Liver (tissue), 9 donors: ENCODE data around the gene OCSTAMP. TPM values are rescaled to one million over a fixed set of nuclear protein-coding genes. Genes with fewer than 3 reads are reported as not detected.

ENCODE experiments used
- DNase-seq: peaks from one replicate; pipeline ENCODE4 v3.0.0-alpha.2; 2017; ENCODE audit warnings: low spot score
- H3K27ac ChIP-seq, 2 donors: one replicate each; pipeline ENCODE4 v1.7.0; 2013; ENCODE audit warnings: inconsistent platforms in 2 of 2, low read length in 2 of 2, control low read depth in 1 of 2, low read depth in 1 of 2, mild to moderate bottlenecking in 1 of 2
- H3K27me3 ChIP-seq, 4 donors: one replicate each; pipeline versions ENCODE4 v1.6.1 to v1.7.0; 2013; ENCODE audit warnings: low read length in 3 of 4, inconsistent platforms in 1 of 4, mild to moderate bottlenecking in 1 of 4, moderate library complexity in 1 of 4; ENCODE audit not compliant: control insufficient read depth in 4 of 4, insufficient read depth in 4 of 4
- H3K36me3 ChIP-seq, 4 donors: one replicate each; pipeline versions ENCODE4 v1.6.1 to v1.7.0; 2013; ENCODE audit warnings: low read length in 3 of 4, mild to moderate bottlenecking in 3 of 4, low read depth in 1 of 4, moderate library complexity in 1 of 4; ENCODE audit not compliant: control insufficient read depth in 4 of 4, insufficient read depth in 3 of 4
- H3K4me1 ChIP-seq, 4 donors: one replicate each; pipeline versions ENCODE4 v1.6.1 to v1.7.0; 2013; ENCODE audit warnings: low read length in 3 of 4, mild to moderate bottlenecking in 3 of 4, moderate library complexity in 1 of 4; ENCODE audit not compliant: control insufficient read depth in 4 of 4, insufficient read depth in 4 of 4
- H3K4me3 ChIP-seq, 3 donors: one replicate each; pipeline versions ENCODE4 v1.6.1 to v1.7.0; 2013; ENCODE audit warnings: low read length in 3 of 3, control low read depth in 1 of 3, low read depth in 1 of 3, mild to moderate bottlenecking in 1 of 3
- H3K9ac ChIP-seq, 2 donors: one replicate each; pipeline ENCODE4 v1.7.0; 2013; ENCODE audit warnings: low read length in 2 of 2, mild to moderate bottlenecking in 2 of 2, moderate library complexity in 2 of 2, control low read depth in 1 of 2, low read depth in 1 of 2
- H3K9me3 ChIP-seq, 4 donors: one replicate each; pipeline versions ENCODE4 v1.6.1 to v1.7.0; 2013; ENCODE audit warnings: low read length in 3 of 4; ENCODE audit not compliant: control insufficient read depth in 4 of 4
- FOXA1 ChIP-seq: IDR thresholded peaks from 2 replicates; pipeline ENCODE4 v1.6.1; 2016; ENCODE audit warnings: antibody characterized with exemption
- FOXA2 ChIP-seq: IDR thresholded peaks from 2 replicates; pipeline ENCODE4 v1.6.1; 2016; ENCODE audit warnings: antibody characterized with exemption
- HNF4A ChIP-seq, 2 donors: conservative IDR thresholded peaks; 2 replicates each; pipeline ENCODE4 v1.6.1; 2016; ENCODE audit warnings: antibody characterized with exemption in 2 of 2, mild to moderate bottlenecking in 2 of 2
- HNF4G ChIP-seq: IDR thresholded peaks from 2 replicates; pipeline ENCODE4 v1.6.1; 2016; ENCODE audit warnings: antibody characterized with exemption
- JUND ChIP-seq, 2 donors: IDR thresholded peaks; 2 replicates each; pipeline ENCODE4 v1.6.1; 2016; ENCODE audit warnings: antibody characterized with exemption in 2 of 2
- NR2F2 ChIP-seq: IDR thresholded peaks from 2 replicates; pipeline ENCODE4 v1.6.1; 2016; ENCODE audit warnings: antibody characterized with exemption
- RAD21 ChIP-seq, 2 donors: IDR thresholded peaks; 2 replicates each; pipeline ENCODE4 v1.6.1; 2016; ENCODE audit warnings: antibody characterized with exemption in 2 of 2, mild to moderate bottlenecking in 2 of 2
- RXRA ChIP-seq, 2 donors: IDR thresholded peaks; 2 replicates each; pipeline ENCODE4 v1.6.1; 2017 to 2018; ENCODE audit warnings: antibody characterized with exemption in 2 of 2, mild to moderate bottlenecking in 1 of 2
- SP1 ChIP-seq: IDR thresholded peaks from 2 replicates; pipeline ENCODE4 v1.6.1; 2018; ENCODE audit warnings: antibody characterized with exemption, mild to moderate bottlenecking
- TAF1 ChIP-seq: conservative IDR thresholded peaks from 2 replicates; pipeline ENCODE4 v1.6.1; 2016; ENCODE audit warnings: antibody characterized with exemption, mild to moderate bottlenecking
- WGBS: extraction: QIAGEN DNeasy Blood & Tissue Kit; methylation state at CpG from one replicate; pipeline ENCODE4 v1.1.7; 2013; 5-methylcytosine and 5-hydroxymethylcytosine counted together
- polyA plus RNA-seq, 2 donors: library from polyadenylated mRNA; stranded (reverse) in 1 of 2; unstranded in 1 of 2; fragments of 200-250 nt in 1 of 2; fragments of >200 nt in 1 of 2; fragmentation: Nextera tagmentation in 1 of 2; extraction: Ambion mirVana in 1 of 2; gene quantifications; one replicate each; pipeline versions ENCODE4 v1.2.1 to v1.2.3, GENCODE V29; 2013 to 2015
- total RNA-seq, 2 donors: library from RNA; depleted of rRNA; stranded (reverse); fragments of >200 nt; gene quantifications; one replicate each; pipeline ENCODE4 v1.2.3, GENCODE V29; 2014
- TF ChIP-seq, protein P1 (sequence below): fragments of 150-350 bp; IDR thresholded peaks from 2 replicates; pipeline ENCODE4 v1.5.1; 2017; ENCODE audit warnings: improper control_type of control experiment, low read depth, low read length; ENCODE audit not compliant: missing input control
- TF ChIP-seq, protein P2 (sequence below): IDR thresholded peaks from 2 replicates; pipeline ENCODE4 v1.6.1; 2016; ENCODE audit warnings: antibody characterized with exemption
- TF ChIP-seq, protein P3 (sequence below): IDR thresholded peaks from 2 replicates; pipeline ENCODE4 v1.6.1; 2016; ENCODE audit warnings: antibody characterized with exemption
- donor health status: healthy.
- donor health status: healthy.
- donor health status: healthy.
- donor health status: healthy.
- donor health status: healthy.

OCSTAMP gene
- total and polyA plus RNA-seq, 4 donors: not detected

DNA sequence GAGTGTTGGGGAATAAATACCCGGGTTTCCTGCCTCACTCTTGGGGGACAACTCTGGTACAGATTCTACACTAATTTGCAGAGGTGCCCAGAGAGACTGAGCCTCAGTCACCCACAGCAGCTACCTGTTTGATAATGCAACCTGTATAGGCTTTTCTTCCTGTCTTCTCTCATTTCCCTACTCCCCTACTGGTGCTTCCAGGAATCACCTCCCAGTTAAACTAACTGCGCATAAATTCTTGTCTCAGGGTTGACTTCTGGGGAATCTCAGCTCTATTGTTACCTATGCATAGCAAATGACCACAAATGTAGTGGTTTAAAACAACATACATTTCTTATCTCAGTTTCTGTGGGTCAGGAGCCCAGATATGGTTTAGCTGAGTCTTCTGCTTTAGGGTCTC is 11.3 kb downstream of the OCSTAMP start:
- TF ChIP-seq, protein P1, sequence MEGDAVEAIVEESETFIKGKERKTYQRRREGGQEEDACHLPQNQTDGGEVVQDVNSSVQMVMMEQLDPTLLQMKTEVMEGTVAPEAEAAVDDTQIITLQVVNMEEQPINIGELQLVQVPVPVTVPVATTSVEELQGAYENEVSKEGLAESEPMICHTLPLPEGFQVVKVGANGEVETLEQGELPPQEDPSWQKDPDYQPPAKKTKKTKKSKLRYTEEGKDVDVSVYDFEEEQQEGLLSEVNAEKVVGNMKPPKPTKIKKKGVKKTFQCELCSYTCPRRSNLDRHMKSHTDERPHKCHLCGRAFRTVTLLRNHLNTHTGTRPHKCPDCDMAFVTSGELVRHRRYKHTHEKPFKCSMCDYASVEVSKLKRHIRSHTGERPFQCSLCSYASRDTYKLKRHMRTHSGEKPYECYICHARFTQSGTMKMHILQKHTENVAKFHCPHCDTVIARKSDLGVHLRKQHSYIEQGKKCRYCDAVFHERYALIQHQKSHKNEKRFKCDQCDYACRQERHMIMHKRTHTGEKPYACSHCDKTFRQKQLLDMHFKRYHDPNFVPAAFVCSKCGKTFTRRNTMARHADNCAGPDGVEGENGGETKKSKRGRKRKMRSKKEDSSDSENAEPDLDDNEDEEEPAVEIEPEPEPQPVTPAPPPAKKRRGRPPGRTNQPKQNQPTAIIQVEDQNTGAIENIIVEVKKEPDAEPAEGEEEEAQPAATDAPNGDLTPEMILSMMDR: no peak
- TF ChIP-seq FOXA1 (no peak), FOXA2 (no peak), SP1 (no peak), JUND (IDR thresholded peaks at IDR 0.05) (no peak), HNF4G (no peak), HNF4A (conservative IDR thresholded peaks at IDR 0.05) (no peak), RXRA (IDR thresholded peaks at IDR 0.05) (no peak), TAF1 (no peak), NR2F2 (no peak), RAD21 (IDR thresholded peaks at IDR 0.05) (no peak)
- TF ChIP-seq, protein P2, sequence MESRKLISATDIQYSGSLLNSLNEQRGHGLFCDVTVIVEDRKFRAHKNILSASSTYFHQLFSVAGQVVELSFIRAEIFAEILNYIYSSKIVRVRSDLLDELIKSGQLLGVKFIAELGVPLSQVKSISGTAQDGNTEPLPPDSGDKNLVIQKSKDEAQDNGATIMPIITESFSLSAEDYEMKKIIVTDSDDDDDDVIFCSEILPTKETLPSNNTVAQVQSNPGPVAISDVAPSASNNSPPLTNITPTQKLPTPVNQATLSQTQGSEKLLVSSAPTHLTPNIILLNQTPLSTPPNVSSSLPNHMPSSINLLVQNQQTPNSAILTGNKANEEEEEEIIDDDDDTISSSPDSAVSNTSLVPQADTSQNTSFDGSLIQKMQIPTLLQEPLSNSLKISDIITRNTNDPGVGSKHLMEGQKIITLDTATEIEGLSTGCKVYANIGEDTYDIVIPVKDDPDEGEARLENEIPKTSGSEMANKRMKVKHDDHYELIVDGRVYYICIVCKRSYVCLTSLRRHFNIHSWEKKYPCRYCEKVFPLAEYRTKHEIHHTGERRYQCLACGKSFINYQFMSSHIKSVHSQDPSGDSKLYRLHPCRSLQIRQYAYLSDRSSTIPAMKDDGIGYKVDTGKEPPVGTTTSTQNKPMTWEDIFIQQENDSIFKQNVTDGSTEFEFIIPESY: no peak
- TF ChIP-seq, protein P3, sequence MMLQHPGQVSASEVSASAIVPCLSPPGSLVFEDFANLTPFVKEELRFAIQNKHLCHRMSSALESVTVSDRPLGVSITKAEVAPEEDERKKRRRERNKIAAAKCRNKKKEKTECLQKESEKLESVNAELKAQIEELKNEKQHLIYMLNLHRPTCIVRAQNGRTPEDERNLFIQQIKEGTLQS: no peak
- no peak for DNase-seq
- H3K4me3 ChIP-seq: no peak overlapping the region
- H3K27ac ChIP-seq: no peak overlapping the region
- H3K27me3 ChIP-seq: no peaks in the 10 kb centered on the region
- no peaks in the 10 kb centered on the region for H3K9me3 ChIP-seq
- no peaks in the 10 kb centered on the region for H3K4me1 ChIP-seq
- no peaks in the 10 kb centered on the region for H3K36me3 ChIP-seq
- H3K9ac ChIP-seq: no peak overlapping the region
- 83% methylated on average over 2 of the region's 2 CpGs for WGBS

DNA sequence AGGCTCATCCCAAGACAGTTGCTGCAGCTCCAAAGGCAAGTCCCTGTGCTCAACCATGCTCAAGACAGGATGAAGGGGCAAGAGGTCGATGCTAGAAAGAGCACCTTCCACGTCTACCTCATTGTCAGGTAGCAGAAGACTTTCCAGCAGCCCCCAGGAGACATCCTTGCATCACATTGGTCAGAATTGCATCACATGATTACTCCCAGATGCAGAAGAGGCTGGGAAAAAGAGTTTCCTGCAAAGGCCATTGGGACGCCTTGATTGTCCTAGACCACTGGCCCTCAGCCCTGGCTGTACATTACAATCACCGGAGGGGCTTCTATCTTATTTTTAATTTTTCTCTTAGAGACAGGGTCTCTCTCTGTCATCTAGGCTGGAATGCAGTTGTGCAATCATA is 19.8 kb downstream of the OCSTAMP start:
- Histone ChIP-seq H3K4me1 (no peaks in the 10 kb centered on the region), H3K36me3 (no peaks in the 10 kb centered on the region), H3K9ac (no peak overlapping the region), H3K4me3 (no peak overlapping the region), H3K27ac (no peak overlapping the region), H3K9me3 (no peaks in the 10 kb centered on the region), H3K27me3 (peaks cover 0 to 6% (median 0%) of the 10 kb centered on the region in 4 donors)
- TF ChIP-seq, protein P2: no peak
- TF ChIP-seq NR2F2 (no peak), RXRA (IDR thresholded peaks at IDR 0.05) (no peak), HNF4G (no peak), FOXA1 (no peak), FOXA2 (no peak), HNF4A (conservative IDR thresholded peaks at IDR 0.05) (no peak), SP1 (no peak)
- 78% methylated on average over 4 of the region's 4 CpGs for WGBS
- DNase-seq: no peak
